ENCODE data around the gene MAD1L1. TPM values are rescaled to one million over a fixed set of nuclear protein-coding genes. Genes with fewer than 3 reads are reported as not detected.

MAD1L1 gene
- total and polyA plus RNA-seq, 2 donors (not counting 3 experiments of a cell fraction or from before 2014, with no cell fraction given) = 34.1 to 42.3 TPM

DNA sequence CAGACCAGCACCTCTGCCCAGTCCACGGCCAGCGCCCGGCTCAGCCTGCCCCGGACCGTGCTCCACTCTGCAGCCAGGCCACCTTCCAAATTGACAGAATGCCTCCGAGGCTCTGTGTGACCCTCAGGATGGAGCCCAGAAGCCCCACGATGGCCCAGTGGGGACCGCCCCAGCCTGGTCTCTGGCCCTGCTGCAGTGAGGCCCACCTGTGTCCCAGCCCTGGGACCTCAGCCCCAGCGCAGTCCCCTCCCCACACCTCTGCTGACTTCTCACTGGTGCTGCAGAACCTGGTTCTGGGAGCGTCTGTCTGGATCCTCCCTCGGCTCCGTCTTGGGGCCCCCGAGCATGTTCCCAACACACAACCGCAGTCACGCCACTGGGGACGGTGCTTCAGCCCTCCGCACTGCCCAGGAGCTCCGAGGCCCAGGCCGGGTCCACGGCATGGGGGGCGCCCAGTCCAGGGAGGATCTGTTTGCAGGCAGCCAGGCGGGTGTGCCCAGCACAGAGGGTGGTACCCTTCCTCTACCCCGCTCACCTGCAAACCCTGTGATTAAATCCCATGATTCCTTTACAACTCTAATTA is 314.6 kb downstream of the MAD1L1 start:
- FAIRE-seq (no peak), DNase-seq (ENCODE audit: low read depth, low spot score) (no peak)
- ChIA-PET CTCF (no interaction called here), POLR2A (no interaction called here)
- H4K20me1 ChIP-seq (replicated peaks; ENCODE audit: control insufficient read depth, extremely low read depth, insufficient read depth, low read length) = no peaks in the 10 kb centered on the region
- H3K4me1 ChIP-seq (ENCODE audit: control insufficient read depth, extremely low read depth, insufficient read depth, low read length) = no peaks in the 10 kb centered on the region
- TF ChIP-seq MAX (IDR thresholded peaks at IDR 0.05; ENCODE audit: insufficient read depth, insufficient read length) (no peak), POLR2A (IDR thresholded peaks at IDR 0.05; ENCODE audit: low read depth, low read length) (no peak), EZH2 (IDR thresholded peaks at IDR 0.05; ENCODE audit: borderline replicate concordance, low read depth, low read length, severe bottlenecking) (no peak), GATA2 (IDR thresholded peaks at IDR 0.05; ENCODE audit: insufficient read depth, insufficient read length, low read depth, low read length) (no peak), POLR2AphosphoS5 (IDR thresholded peaks at IDR 0.05; ENCODE audit: insufficient read depth, low read depth, low read length) (no peak), CTCF (IDR thresholded peaks at IDR 0.05; ENCODE audit: extremely low read depth in 1 of 2, insufficient read depth in 1 of 2, low read depth in 1 of 2, low read length in 2 of 2) (no peak), FOS (IDR thresholded peaks at IDR 0.05; ENCODE audit: borderline replicate concordance, insufficient read depth, low read length) (no peak), JUN (IDR thresholded peaks at IDR 0.05; ENCODE audit: borderline replicate concordance, insufficient read depth, insufficient read length, low read depth) (no peak), MYC (IDR thresholded peaks at IDR 0.05; ENCODE audit: low read depth, low read length) (no peak)
- BruUV-seq (replicated peaks) = no TSS peak
- dilution Hi-C loops (cut with MboI; ENCODE audit: extremely low pct_ligation_motif_present, low sequenced_read_pairs) (no loop called here), intact Hi-C loops (cut with micrococcal nuclease) (no loop called here)
- no peak overlapping the region for H3K4me2 ChIP-seq (ENCODE audit: insufficient read depth, low read length)
- H3K9me1 ChIP-seq (replicated peaks; ENCODE audit: control insufficient read depth, extremely low read depth, insufficient read depth, low read length) = no peaks in the 10 kb centered on the region
- no peaks in the 10 kb centered on the region for H3K27me3 ChIP-seq (ENCODE audit: control insufficient read depth in 2 of 2, insufficient read depth in 2 of 2, low read length in 2 of 2)
- H3K4me3 ChIP-seq (replicated peaks in 1 of 3; ENCODE audit: insufficient read depth in 1 of 3, low read depth in 1 of 3, low read length in 3 of 3) = no peak overlapping the region
- H3K36me3 ChIP-seq (ENCODE audit: control insufficient read depth in 2 of 2, extremely low read depth in 1 of 2, insufficient read depth in 2 of 2, low read length in 2 of 2) = peaks cover 0 to 2% of the 10 kb centered on the region in 2 experiments
- H2AFZ ChIP-seq (ENCODE audit: low read depth, low read length) = no peak overlapping the region
- no peaks in the 10 kb centered on the region for H3K9me3 ChIP-seq (replicated peaks; ENCODE audit: control insufficient read depth, insufficient read depth, low read length)
- H3K79me2 ChIP-seq (ENCODE audit: control insufficient read depth, insufficient read depth, low read length) = no peaks in the 10 kb centered on the region
- H3K9ac ChIP-seq (replicated peaks; ENCODE audit: extremely low read depth, insufficient read depth, low read length) = no peak overlapping the region
- no peak overlapping the region for H3K27ac ChIP-seq (ENCODE audit: insufficient read depth, low read depth, low read length)
